ENCODE results near the gene TFAP2C.
A peak's percentile ranks its signal among the peaks of the same experiment; 100 is the strongest.

TFAP2C gene

DNA sequence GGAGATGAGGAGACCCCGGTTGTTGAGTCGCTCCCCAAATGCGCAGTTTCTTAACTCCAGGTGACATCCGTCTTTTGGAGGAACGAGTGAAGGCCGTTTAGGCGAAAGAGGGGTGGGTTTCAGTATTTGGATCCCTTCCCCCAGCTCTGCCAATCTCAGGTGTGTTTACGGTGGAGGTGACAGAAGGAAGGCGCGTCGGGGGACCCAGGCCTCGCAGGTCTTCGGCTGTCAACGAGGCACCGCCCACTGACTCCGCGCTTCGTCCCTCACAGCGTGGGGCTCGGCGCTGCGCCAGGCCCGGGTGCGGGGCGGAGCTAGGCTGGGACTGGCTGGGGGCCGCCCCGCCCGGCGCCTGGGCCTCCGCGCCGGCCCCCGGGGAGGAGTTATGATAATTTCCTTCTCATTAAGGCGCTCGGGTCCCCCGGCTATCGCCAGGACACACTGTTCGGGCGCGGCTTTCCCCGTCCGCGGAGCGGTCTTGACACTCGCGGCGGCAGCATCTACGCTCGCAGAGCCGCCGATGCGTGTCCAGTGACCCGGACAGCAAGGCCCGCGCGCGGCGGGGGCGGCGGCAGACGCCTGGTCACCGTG lies at the start of gene TFAP2C:
Gene TFAP2C (plus strand): TSS at position 434 of the 591 bp plus-strand sequence. CDS start 239 bp downstream, outside the sequence.
- peak; percentile 87 for DNase-seq

GRCh38 chr20:56580226-56580625 lies 48.9 kb upstream of the TFAP2C start:
- no peak for DNase-seq

GRCh38 chr20:56581701-56582100 lies 47.4 kb upstream of the TFAP2C start:
- DNase-seq, result no peak

DNA sequence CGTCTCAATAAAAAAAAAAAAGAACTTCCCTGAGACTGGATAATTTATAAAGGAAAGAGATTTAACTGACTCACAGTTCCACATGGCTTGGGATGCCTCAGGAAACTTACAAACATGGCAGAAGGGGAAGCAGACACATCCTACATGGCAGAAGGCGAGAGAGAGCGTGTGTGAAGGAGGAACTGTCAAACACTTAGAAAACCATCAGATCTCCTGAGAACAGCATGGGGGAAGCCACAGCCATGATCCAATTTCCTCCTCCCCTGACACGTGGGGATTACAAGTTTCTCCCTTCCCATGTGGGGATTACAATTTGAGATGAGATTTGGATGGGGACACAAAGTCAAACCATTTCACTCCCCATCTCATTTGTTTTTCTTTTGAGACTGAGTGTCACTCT lies 46.6 kb upstream of the TFAP2C start:
- no peak for DNase-seq

DNA sequence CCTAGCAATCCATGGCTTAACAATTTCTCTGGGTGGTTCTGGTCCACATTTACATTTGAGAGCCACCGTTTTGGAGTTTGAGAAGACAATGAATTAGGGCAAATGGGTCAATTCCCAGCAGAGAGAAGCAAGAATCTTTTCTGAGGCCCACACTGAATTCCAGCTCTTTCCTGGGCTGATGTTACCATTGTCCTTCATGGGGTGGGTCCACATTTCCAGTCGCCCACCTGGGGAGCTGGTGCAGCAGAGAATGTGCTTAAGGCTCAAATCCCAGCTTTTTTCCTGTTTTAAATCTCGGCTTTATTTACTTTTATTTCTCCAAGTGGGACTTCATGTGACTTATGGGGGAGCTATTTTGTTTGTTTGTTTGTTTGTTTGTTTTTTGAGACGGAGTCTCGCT lies 44.2 kb upstream of the TFAP2C start:
- DNase-seq, result no peak

GRCh38 chr20:56587307-56588041 lies 41.6 kb upstream of the TFAP2C start:
- DNase-seq, result no peak

DNA sequence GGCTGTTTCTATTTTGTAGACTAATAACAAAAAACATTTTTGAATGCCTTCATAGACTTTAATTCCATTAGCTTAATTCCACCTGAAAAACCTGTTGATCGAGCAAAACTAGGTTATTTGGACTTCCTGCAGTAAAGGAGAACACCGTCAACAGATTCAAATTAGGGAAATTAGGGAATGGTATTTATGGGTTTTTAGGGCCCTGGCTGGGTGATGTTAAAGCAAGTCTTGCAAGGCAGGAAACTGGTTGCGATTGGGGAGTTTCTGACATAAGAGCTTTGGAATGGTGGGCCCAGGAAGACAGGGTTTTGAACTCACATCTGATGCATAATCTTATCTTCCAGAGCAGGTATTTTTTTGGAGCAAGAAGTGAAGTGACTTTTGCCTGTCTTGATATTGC lies 40.1 kb upstream of the TFAP2C start:
- no peak for DNase-seq

DNA sequence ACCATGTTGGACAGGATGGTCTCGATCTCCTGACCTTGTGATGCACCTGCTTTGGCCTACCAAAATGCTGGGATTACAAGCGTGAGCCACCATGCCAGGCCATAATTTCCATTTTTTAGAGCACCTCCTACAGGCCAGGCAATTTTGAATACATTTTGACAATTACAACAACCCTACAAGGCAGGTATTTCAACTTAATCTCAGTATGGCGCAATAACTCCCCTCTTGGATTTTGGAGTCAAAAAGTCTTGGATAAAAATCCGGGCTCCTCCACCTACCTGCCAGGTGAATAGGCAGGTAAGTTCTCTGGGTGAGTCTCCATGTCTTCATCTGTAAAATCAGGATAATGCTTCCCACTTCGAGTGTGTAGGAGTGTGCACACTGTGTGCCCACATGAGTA lies 39.5 kb upstream of the TFAP2C start:
- DNase-seq, result no peak

DNA sequence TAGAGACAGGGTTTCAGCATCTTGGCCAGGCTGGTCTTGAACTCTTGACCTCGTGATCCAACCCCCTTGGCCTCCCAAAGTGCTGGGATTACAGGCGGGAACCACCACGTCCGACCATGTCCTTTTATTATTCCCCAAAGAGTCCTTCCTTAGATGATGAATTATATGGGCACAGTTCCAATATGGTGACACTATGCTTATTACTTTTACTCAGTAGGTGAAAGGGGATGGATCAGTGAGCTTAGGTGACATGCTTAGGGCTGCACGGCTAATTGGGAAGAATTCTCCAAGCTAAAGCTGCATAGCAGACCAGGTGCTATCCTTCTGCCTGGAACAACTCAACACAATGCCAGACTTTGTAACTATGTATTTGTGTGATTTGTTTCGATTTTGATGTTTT lies 38.2 kb upstream of the TFAP2C start:
- no peak for DNase-seq

GRCh38 chr20:56592211-56592610 lies 36.9 kb upstream of the TFAP2C start:
- no peak for DNase-seq

DNA sequence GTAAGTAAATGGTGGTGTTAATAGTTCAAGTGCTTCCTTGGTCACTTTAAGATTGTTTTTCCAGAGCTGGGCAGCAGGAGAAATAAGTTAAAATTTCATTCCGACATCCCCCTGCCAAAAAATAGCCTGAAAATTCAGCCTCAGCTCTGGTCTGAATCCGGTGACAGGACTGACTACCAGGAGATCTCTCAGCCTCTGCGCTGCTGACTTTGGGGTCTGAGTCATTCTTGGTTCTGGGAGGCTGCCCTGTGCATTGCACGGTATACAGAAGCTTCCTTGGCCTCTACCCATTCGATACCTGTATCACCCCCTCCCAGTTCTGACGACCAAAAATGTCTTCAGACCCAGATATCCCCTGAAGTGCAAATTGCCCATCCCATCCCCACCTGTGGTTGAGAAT lies 36.3 kb upstream of the TFAP2C start:
- DNase-seq, result no peak

DNA sequence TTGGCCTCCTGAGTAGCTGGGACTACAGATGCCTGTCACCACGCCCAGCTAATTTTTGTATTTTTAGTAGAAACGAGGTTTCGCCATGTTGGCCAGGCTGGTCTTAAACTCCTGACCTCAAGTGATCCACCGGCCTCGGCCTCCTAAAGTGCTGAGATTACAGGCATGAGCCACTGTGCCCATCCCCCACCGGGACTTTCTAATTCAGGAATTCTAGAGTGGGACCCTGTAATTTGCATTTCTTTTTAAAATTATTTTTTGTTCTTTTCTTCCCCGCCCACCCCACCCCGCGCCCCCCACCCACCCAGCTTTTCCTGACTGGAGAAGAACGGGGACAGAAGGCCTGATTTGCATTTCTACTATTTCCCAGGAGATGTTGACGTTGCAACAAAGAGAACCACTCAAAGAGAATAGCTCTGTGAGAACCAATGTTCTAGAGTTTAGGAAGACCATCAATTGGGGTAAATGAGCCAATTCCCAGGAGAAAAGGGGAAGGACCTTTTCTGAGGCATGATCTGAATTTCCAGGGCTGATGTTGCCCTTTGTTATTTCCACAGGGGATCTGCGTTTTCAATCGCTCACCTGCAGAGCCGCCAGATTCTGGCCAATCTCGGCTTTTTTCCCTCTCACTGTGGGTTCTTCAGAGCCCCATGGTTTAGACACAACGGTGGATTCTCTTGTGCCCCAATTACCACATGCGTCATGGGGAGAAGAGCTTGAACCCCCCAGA lies 33.2 kb upstream of the TFAP2C start:
- no peak for DNase-seq

GRCh38 chr20:56601166-56601565 lies 27.9 kb upstream of the TFAP2C start:
- no peak for DNase-seq

DNA sequence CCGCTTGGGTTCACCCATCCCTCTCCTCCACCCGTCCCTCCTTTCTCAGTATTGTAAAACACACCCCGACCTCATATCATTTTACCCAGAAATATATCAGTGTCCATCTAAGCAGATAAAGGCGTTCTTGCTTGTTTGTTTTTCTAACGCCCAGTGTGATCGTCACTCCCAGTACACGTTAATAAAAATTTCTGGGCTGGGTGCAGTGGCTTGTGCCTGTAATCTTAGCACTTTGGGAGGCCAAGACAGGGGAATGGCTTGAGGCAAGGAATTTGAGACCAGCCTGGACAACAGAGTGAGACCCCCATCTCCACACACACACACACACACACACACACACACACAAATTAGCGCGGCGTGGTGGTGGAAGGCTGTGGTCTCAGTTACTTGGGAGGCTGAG lies 24.4 kb upstream of the TFAP2C start:
- no peak for DNase-seq

GRCh38 chr20:56605261-56605996 lies 23.7 kb upstream of the TFAP2C start:
- no peak for DNase-seq

GRCh38 chr20:56606174-56606945 lies 22.7 kb upstream of the TFAP2C start:
- no peak for DNase-seq

- DNase-seq, result no peak
These were observed 21.9 kb upstream of the TFAP2C start for GRCh38 chr20:56607061-56607704.

GRCh38 chr20:56608376-56608775 lies 20.7 kb upstream of the TFAP2C start:
- no peak for DNase-seq

- no peak for DNase-seq
These were observed 19.8 kb upstream of the TFAP2C start for GRCh38 chr20:56609321-56609720.

DNA sequence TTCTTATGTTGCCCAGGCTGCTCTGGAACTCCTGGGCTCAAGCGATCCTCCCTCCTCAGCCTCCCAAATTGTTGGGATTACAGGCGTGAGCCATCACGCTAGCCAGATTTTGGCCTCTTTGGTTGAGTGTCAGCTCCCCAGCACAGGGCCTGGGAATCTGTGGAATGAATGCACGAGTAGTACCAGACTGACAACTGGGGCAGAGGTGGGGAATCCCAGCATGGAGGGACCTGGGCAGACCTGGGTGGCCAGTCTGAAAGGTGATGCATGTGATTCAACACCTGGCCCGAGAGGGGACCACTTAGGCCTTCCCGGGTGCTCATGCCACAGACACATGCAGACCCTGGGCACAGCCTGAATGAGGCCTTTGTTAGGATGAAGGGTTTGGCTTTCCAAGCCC lies 19.0 kb upstream of the TFAP2C start:
- no peak for DNase-seq

DNA sequence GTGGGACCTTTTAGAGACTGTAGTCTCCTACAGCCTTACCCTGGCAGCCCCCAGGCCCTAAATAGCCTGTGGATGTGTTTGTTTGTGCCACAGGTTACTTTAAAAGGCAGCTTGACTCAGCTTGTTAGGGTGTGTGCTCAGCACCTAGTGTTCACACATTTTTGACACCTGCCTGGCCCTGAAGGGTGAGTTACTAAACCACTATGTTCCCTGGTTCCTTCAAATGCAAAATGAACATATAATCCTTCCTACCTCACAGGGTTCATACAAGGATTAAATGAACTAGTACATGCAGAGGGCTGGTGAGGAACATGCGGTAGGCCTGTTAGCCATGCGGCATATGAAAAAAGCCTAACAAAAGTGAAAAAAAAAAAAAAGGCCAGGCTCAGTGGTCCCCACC lies 14.9 kb upstream of the TFAP2C start:
- no peak for DNase-seq

- DNase-seq, result no peak
These were observed 12.4 kb upstream of the TFAP2C start for GRCh38 chr20:56616716-56617115.

Data from EL (cell line).